HepG2 (cell line): ENCODE measurements around the gene CD300LF. TPM values are rescaled to one million over a fixed set of nuclear protein-coding genes. Genes with fewer than 3 reads are reported as not detected.

ENCODE experiments used
- EED ChIP-seq: sonication (generic); formaldehyde crosslinking; IDR thresholded peaks from 2 replicates; pipeline ENCODE4 v1.5.0; 2020; ENCODE audit warnings: mild to moderate bottlenecking, missing genetic modification reagents
- GRHL1 ChIP-seq: sonication (generic); formaldehyde crosslinking; conservative IDR thresholded peaks from 2 replicates; pipeline ENCODE4 v1.8.0; 2022; ENCODE audit warnings: missing genetic modification reagents
- GTF3A ChIP-seq: sonication (generic); formaldehyde crosslinking; conservative IDR thresholded peaks from 2 replicates; pipeline ENCODE4 v1.4.0; 2020; ENCODE audit warnings: mild to moderate bottlenecking, missing genetic modification reagents
- PAWR ChIP-seq: sonication (generic); formaldehyde crosslinking; IDR thresholded peaks from 2 replicates; pipeline ENCODE4 v1.4.0; 2020; ENCODE audit warnings: missing genetic modification reagents, mild to moderate bottlenecking, borderline replicate concordance
- POLR2G ChIP-seq: fragments of 200-400 bp; formaldehyde crosslinking; IDR thresholded peaks from 2 replicates; pipeline ENCODE4 v1.6.1; 2018; ENCODE audit warnings: mild to moderate bottlenecking, low read depth, low read length, moderate library complexity
- RBFOX2 ChIP-seq: fragments of 200-400 bp; formaldehyde crosslinking; IDR thresholded peaks from 2 replicates; pipeline ENCODE4 v1.6.1; 2017; ENCODE audit warnings: low read depth, mild to moderate bottlenecking, low read length
- RNF2 ChIP-seq: fragments of 450-650 bp; conservative IDR thresholded peaks from 2 replicates; pipeline ENCODE4 v1.6.1; 2016; ENCODE audit warnings: low read depth
- SMARCC2 ChIP-seq: fragments of 450-650 bp; IDR thresholded peaks from 2 replicates; pipeline ENCODE4 v1.6.1; 2017; ENCODE audit warnings: antibody characterized with exemption, mild to moderate bottlenecking
- SNRNP70 ChIP-seq: fragments of 200-400 bp; formaldehyde crosslinking; IDR thresholded peaks from 2 replicates; pipeline ENCODE4 v1.6.1; 2017; ENCODE audit warnings: mild to moderate bottlenecking, low read depth, low read length, moderate library complexity
- U2AF2 ChIP-seq: fragments of 200-400 bp; formaldehyde crosslinking; IDR thresholded peaks from 2 replicates; pipeline ENCODE4 v1.6.1; 2017; ENCODE audit warnings: low read depth, mild to moderate bottlenecking, low read length
- ZNF121 ChIP-seq: sonication (generic); formaldehyde crosslinking; IDR thresholded peaks from 2 replicates; pipeline ENCODE4 v1.5.0; 2020; ENCODE audit warnings: mild to moderate bottlenecking, missing genetic modification reagents
- ZNF225 ChIP-seq: sonication (generic); formaldehyde crosslinking; IDR thresholded peaks from 2 replicates; pipeline ENCODE4 v1.4.0; 2020; ENCODE audit warnings: mild to moderate bottlenecking, missing genetic modification reagents
- ZNF232 ChIP-seq: sonication (generic); formaldehyde crosslinking; IDR thresholded peaks from 2 replicates; pipeline ENCODE4 v1.4.0; 2020; ENCODE audit warnings: missing genetic modification reagents, borderline replicate concordance
- ZNF276 ChIP-seq: sonication (generic); formaldehyde crosslinking; IDR thresholded peaks from 2 replicates; pipeline ENCODE4 v1.4.0; 2020; ENCODE audit warnings: mild to moderate bottlenecking, low read depth, missing genetic modification reagents
- ZNF335 ChIP-seq: sonication (generic); formaldehyde crosslinking; IDR thresholded peaks from 2 replicates; pipeline ENCODE4 v1.4.0; 2020; ENCODE audit warnings: missing genetic modification reagents
- ZNF468 ChIP-seq: sonication (generic); formaldehyde crosslinking; IDR thresholded peaks from 2 replicates; pipeline ENCODE4 v1.8.0; 2022; ENCODE audit warnings: mild to moderate bottlenecking, moderate library complexity, missing genetic modification reagents
- ZNF564 ChIP-seq: sonication (generic); formaldehyde crosslinking; IDR thresholded peaks from 2 replicates; pipeline ENCODE4 v1.8.1; 2023; ENCODE audit warnings: mild to moderate bottlenecking, missing genetic modification reagents
- ZNF589 ChIP-seq: sonication (generic); formaldehyde crosslinking; conservative IDR thresholded peaks from 2 replicates; pipeline ENCODE4 v1.8.0; 2022; ENCODE audit warnings: mild to moderate bottlenecking, moderate library complexity, missing genetic modification reagents
- ZNF616 ChIP-seq: sonication (generic); formaldehyde crosslinking; IDR thresholded peaks from 2 replicates; pipeline ENCODE4 v1.5.0; 2020; ENCODE audit warnings: low read depth, mild to moderate bottlenecking, missing genetic modification reagents
- ZNF883 ChIP-seq: sonication (generic); formaldehyde crosslinking; IDR thresholded peaks from 2 replicates; pipeline ENCODE4 v1.5.1; 2020; ENCODE audit warnings: mild to moderate bottlenecking, missing genetic modification reagents; ENCODE audit errors: not compliant biosample characterization
- ZNF891 ChIP-seq: sonication (generic); formaldehyde crosslinking; IDR thresholded peaks from 2 replicates; pipeline ENCODE4 v1.5.0; 2020; ENCODE audit warnings: mild to moderate bottlenecking, missing genetic modification reagents
- polyA plus RNA-seq, 8 experiments: library from polyadenylated mRNA; depleted of rRNA in 3 of 8; stranded (reverse) in 7 of 8; unstranded in 1 of 8; fragments of >200 nt; fragmentation: Illumina TruSeq in 4 of 8; extraction: Trizol in 4 of 8; gene quantifications; 2 replicates each; pipeline versions ENCODE4 v1.2.1 to v1.2.3, GENCODE V29; 2011 to 2016; ENCODE audit warnings: low read depth in 4 of 8, missing spikeins in 1 of 8, mixed read lengths in 1 of 8; ENCODE audit not compliant: insufficient read depth in 1 of 8
- total RNA-seq, 5 experiments: library from RNA; depleted of rRNA; stranded (reverse); fragments of >200 nt; fragmentation: Illumina TruSeq; extraction: Trizol; gene quantifications; 2 replicates each; pipeline ENCODE4 v1.2.3, GENCODE V29; 2016; ENCODE audit warnings: low read depth in 1 of 5
- TF ChIP-seq, protein P1 (sequence below): sonication (generic); formaldehyde crosslinking; IDR thresholded peaks from 2 replicates; pipeline ENCODE4 v1.4.0; 2020; ENCODE audit warnings: missing genetic modification reagents
- TF ChIP-seq, protein P2 (sequence below): sonication (generic); formaldehyde crosslinking; IDR thresholded peaks from 2 replicates; pipeline ENCODE4 v1.4.0; 2020; ENCODE audit warnings: missing genetic modification reagents, borderline replicate concordance

Gene CD300LF
- total and polyA plus RNA-seq, 2 of the 13 experiments (the other 11 are each of a cell fraction or from before 2014, with no cell fraction given), result not detected

DNA sequence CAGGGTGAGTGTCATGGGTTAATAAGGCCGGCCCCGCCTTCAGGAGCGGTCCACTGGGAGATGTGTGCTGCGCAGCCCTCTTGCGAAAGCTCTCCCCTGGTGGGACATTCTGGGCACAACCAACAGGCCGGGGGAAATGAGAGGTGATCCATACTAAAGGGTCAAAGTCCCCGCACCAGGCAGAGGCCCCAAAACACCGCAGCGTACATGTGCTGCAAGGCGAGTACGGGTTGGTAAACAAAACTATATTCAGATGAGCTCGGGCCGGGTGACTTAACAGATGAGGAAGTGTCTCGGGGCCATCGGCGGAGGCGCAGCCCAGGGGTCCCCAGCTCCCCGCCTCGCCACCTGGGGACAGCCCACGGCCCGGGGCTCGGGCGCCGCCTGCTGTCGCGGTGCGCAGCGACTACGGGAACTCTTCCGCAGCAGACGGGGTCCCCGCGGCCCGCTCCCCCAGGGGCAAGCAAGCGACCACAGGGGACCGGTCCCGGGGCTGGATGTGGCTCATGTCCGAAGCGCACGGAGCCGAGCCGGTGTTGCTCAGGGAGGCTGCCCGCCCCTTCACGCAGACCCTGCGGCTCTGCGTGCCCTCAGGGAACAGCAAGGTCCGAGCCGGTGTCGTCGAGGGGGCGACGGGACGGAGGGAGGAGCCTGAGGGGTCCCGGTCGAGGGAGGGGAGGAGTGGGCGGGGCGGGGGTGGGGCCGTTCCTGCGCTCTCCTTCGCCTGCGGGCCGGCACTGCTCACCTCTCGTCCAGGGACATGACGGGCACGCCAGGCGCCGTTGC lies 24.0 kb upstream of the CD300LF start, which contains the start of gene RAB37 (continued):
- TF ChIP-seq RNF2 (peak; percentile 67; the same call in 1 of the 2 replicates), SNRNP70 (no peak), ZNF335 (CRISPR knock-in tag) (no peak), GTF3A (no peak; the same call in 1 of the 2 replicates), POLR2G (peak; percentile 75), GRHL1 (no peak), SMARCC2 (no peak), ZNF564 (CRISPR knock-in tag) (peak; percentile 66; the same call in 1 of the 2 replicates), ZNF232 (CRISPR knock-in tag) (no peak), U2AF2 (no peak), ZNF891 (CRISPR knock-in tag) (peak; percentile 32; the same call in 1 of the 2 replicates), ZNF276 (CRISPR knock-in tag) (peak; percentile 66; the same call in 1 of the 2 replicates), ZNF468 (no peak), ZNF121 (CRISPR knock-in tag) (no peak), PAWR (no peak), ZNF616 (CRISPR knock-in tag) (no peak), EED (CRISPR knock-in tag) (no peak), RBFOX2 (peak; percentile 90), ZNF589 (CRISPR knock-in tag) (peak; percentile 62; the same call in 1 of the 2 replicates), ZNF883 (CRISPR knock-in tag) (peak; percentile 43), ZNF225 (CRISPR knock-in tag) (peak; percentile 72; the same call in 1 of the 2 replicates)
- TF ChIP-seq, protein P1, sequence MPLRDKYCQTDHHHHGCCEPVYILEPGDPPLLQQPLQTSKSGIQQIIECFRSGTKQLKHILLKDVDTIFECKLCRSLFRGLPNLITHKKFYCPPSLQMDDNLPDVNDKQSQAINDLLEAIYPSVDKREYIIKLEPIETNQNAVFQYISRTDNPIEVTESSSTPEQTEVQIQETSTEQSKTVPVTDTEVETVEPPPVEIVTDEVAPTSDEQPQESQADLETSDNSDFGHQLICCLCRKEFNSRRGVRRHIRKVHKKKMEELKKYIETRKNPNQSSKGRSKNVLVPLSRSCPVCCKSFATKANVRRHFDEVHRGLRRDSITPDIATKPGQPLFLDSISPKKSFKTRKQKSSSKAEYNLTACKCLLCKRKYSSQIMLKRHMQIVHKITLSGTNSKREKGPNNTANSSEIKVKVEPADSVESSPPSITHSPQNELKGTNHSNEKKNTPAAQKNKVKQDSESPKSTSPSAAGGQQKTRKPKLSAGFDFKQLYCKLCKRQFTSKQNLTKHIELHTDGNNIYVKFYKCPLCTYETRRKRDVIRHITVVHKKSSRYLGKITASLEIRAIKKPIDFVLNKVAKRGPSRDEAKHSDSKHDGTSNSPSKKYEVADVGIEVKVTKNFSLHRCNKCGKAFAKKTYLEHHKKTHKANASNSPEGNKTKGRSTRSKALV (CRISPR knock-in tag), result peak; percentile 79
- TF ChIP-seq, protein P2, sequence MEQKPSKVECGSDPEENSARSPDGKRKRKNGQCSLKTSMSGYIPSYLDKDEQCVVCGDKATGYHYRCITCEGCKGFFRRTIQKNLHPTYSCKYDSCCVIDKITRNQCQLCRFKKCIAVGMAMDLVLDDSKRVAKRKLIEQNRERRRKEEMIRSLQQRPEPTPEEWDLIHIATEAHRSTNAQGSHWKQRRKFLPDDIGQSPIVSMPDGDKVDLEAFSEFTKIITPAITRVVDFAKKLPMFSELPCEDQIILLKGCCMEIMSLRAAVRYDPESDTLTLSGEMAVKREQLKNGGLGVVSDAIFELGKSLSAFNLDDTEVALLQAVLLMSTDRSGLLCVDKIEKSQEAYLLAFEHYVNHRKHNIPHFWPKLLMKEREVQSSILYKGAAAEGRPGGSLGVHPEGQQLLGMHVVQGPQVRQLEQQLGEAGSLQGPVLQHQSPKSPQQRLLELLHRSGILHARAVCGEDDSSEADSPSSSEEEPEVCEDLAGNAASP, result peak; percentile 83
